Suppressor macrophage treated with lipopolysaccharide for 4 hours (primary cell): Measurements from ENCODE around the gene PRRC2B.
"Not testable (repeated sequence)": the region's sequence is repeated elsewhere in the genome, so short reads cannot be mapped to it uniquely, and the experiment has no call there.

Experiments used
- DNase-seq: peaks from one replicate; pipeline ENCODE4 v3.0.0-alpha.2; 2020

The PRRC2B gene

GRCh38 chr9:131546336-131547084, 152.6 kb downstream of the PRRC2B start:
- DNase-seq, result no peak

- not testable (repeated sequence) for DNase-seq
Observed at GRCh38 chr9:131549186-131549585, 155.3 kb downstream of the PRRC2B start.
